IMR-90 (cell line): ENCODE data around the gene SLC9A3. TPM values are rescaled to one million over a fixed set of nuclear protein-coding genes. Genes with fewer than 3 reads are reported as not detected.
A peak's percentile ranks its signal among the peaks of the same experiment; 100 is the strongest.

Experiments
- ATAC-seq: fragments of 200-7000 bp; cut with Tn5 transposase; 2 replicates; pipeline ENCODE4 v1.9.1; 2020; ENCODE audit warnings: low read depth, mild to moderate bottlenecking, moderate library complexity
- BruUV-seq: library from RNA; stranded (reverse); fragments of 400-500 nt; replicated peaks from 2 replicates; lab custom pipeline; 2021; lab: Mats Ljungman, UMichigan
- CTCF ChIA-PET: fragments of 300-600 bp; formaldehyde crosslinking; extraction: SDS; loops from one replicate; lab custom pipeline; 2021; ENCODE audit warnings: antibody characterized with exemption; lab: Yijun Ruan, JAX
- POLR2A ChIA-PET: fragments of 300-600 bp; sonication (Branson Sonifier 250); formaldehyde crosslinking; loops from one replicate; lab custom pipeline; 2022; ENCODE audit warnings: antibody characterized with exemption; ENCODE audit not compliant: unreplicated experiment; lab: Charles Lee
- DNase-seq: peaks from one replicate; pipeline ENCODE4 v3.0.0; 2013
- H2AFZ ChIP-seq: replicated peaks from 2 replicates; pipeline ENCODE3; 2013; ENCODE audit warnings: low read length, mild to moderate bottlenecking; ENCODE audit not compliant: poor library complexity
- H2AK5ac ChIP-seq: 2 replicates; pipeline ENCODE4 v1.6.1; 2013; ENCODE audit warnings: low read depth, low read length, inconsistent platforms
- H2AK9ac ChIP-seq: replicated peaks from 2 replicates; pipeline ENCODE3; 2013; ENCODE audit warnings: mild to moderate bottlenecking, low read depth, low read length, moderate library complexity; ENCODE audit not compliant: poor library complexity
- H2BK120ac ChIP-seq: 2 replicates; pipeline ENCODE4 v1.6.1; 2013; ENCODE audit warnings: low read depth, low read length, inconsistent platforms
- H2BK15ac ChIP-seq: 3 replicates; pipeline ENCODE4 v1.6.1; 2013; ENCODE audit warnings: low read depth, low read length, inconsistent platforms
- H2BK20ac ChIP-seq: 2 replicates; pipeline ENCODE4 v1.6.1; 2013; ENCODE audit warnings: low read depth, mild to moderate bottlenecking, inconsistent platforms, low read length, moderate library complexity
- H2BK5ac ChIP-seq: 2 replicates; pipeline ENCODE4 v1.6.1; 2013; ENCODE audit warnings: mild to moderate bottlenecking, low read depth, low read length, inconsistent platforms; ENCODE audit not compliant: poor library complexity, severe bottlenecking
- H3K14ac ChIP-seq: replicated peaks from 2 replicates; pipeline ENCODE4 v1.6.1; 2013; ENCODE audit warnings: low read depth, low read length, inconsistent platforms
- H3K18ac ChIP-seq: 2 replicates; pipeline ENCODE4 v1.6.1; 2013; ENCODE audit warnings: low read depth, low read length, control low read depth
- H3K23ac ChIP-seq: 2 replicates; pipeline ENCODE4 v1.6.1; 2013; ENCODE audit warnings: low read depth, low read length, inconsistent platforms
- H3K27ac ChIP-seq: 2 replicates; pipeline ENCODE4 v1.5.1; 2013; ENCODE audit warnings: mild to moderate bottlenecking, control low read depth, low read length; ENCODE audit not compliant: insufficient read depth
- H3K27me3 ChIP-seq: 2 replicates; pipeline ENCODE4 v1.6.1; 2013; ENCODE audit warnings: low read length; ENCODE audit not compliant: control insufficient read depth, insufficient read depth
- H3K36me3 ChIP-seq: 2 replicates; pipeline ENCODE4 v1.6.1; 2013; ENCODE audit warnings: low read length, mixed read lengths; ENCODE audit not compliant: control insufficient read depth, insufficient read depth
- H3K4ac ChIP-seq: 2 replicates; pipeline ENCODE4 v1.6.1; 2013; ENCODE audit warnings: low read depth, low read length, inconsistent platforms
- H3K4me1 ChIP-seq: 2 replicates; pipeline ENCODE4 v1.6.1; 2013; ENCODE audit warnings: low read length, mixed read lengths; ENCODE audit not compliant: control insufficient read depth, insufficient read depth
- H3K4me2 ChIP-seq: 2 replicates; pipeline ENCODE4 v1.6.1; 2013; ENCODE audit warnings: low read depth, mild to moderate bottlenecking, control low read depth, low read length, moderate library complexity
- H3K4me3 ChIP-seq: 2 replicates; pipeline ENCODE4 v1.5.1; 2013; ENCODE audit warnings: low read depth, mild to moderate bottlenecking, control low read depth, low read length, moderate library complexity; ENCODE audit not compliant: insufficient read depth
- H3K56ac ChIP-seq: 2 replicates; pipeline ENCODE4 v1.6.1; 2013; ENCODE audit warnings: low read length, inconsistent platforms; ENCODE audit not compliant: insufficient read depth; ENCODE audit errors: extremely low read depth
- H3K79me1 ChIP-seq, 2 experiments: 2 replicates each; pipeline ENCODE4 v1.6.1; 2013; ENCODE audit warnings: low read length in 2 of 2, inconsistent platforms in 1 of 2, low read depth in 1 of 2
- H3K9ac ChIP-seq: 2 replicates; pipeline ENCODE4 v1.6.1; 2013; ENCODE audit warnings: low read depth, low read length, control low read depth
- H3K9me1 ChIP-seq: 2 replicates; pipeline ENCODE4 v1.6.1; 2013; ENCODE audit warnings: low read length, inconsistent platforms; ENCODE audit not compliant: insufficient read depth
- H3K9me3 ChIP-seq: 2 replicates; pipeline ENCODE4 v1.6.1; 2013; ENCODE audit warnings: low read length; ENCODE audit not compliant: control insufficient read depth, insufficient read depth
- H4K20me1 ChIP-seq: 2 replicates; pipeline ENCODE4 v1.6.1; 2013; ENCODE audit warnings: low read length, inconsistent platforms; ENCODE audit not compliant: insufficient read depth
- H4K5ac ChIP-seq: 2 replicates; pipeline ENCODE4 v1.6.1; 2013; ENCODE audit warnings: mild to moderate bottlenecking, low read depth, low read length, control low read depth
- H4K8ac ChIP-seq, 2 experiments: 2 replicates each; pipeline ENCODE4 v1.6.1; 2013; ENCODE audit warnings: low read depth in 2 of 2, low read length in 2 of 2, control low read depth in 1 of 2, inconsistent platforms in 1 of 2
- H4K91ac ChIP-seq: 2 replicates; pipeline ENCODE4 v1.6.1; 2013; ENCODE audit warnings: low read depth, low read length, inconsistent platforms; ENCODE audit not compliant: insufficient read depth
- CEBPB ChIP-seq: IDR thresholded peaks from 2 replicates; pipeline ENCODE4 v1.6.1; 2012; ENCODE audit warnings: low read depth, low read length, improper control_type of control experiment
- CTCF ChIP-seq: conservative IDR thresholded peaks from 2 replicates; pipeline ENCODE4 v1.5.1; 2012; ENCODE audit warnings: mild to moderate bottlenecking, low read depth, low read length, improper control_type of control experiment
- MAFK ChIP-seq: IDR thresholded peaks from 2 replicates; pipeline ENCODE4 v1.6.1; 2012; ENCODE audit warnings: low read depth, low read length, improper control_type of control experiment
- NFE2L2 ChIP-seq: fragments of 150-350 bp; IDR thresholded peaks from 2 replicates; pipeline ENCODE4 v1.6.1; 2016; ENCODE audit warnings: low read depth, mild to moderate bottlenecking, low read length
- SMC3 ChIP-seq: fragments of 150-350 bp; IDR thresholded peaks from 2 replicates; pipeline ENCODE4 v1.6.1; 2016; ENCODE audit warnings: low read depth, mild to moderate bottlenecking, antibody characterized with exemption, low read length, moderate library complexity
- WGBS, 2 experiments: methylation state at CpG; one replicate each; pipeline versions ENCODE4 v1.1.5 to v1.1.7; 2013; ENCODE audit warnings: missing lambda C conversion rate in 2 of 2; ENCODE audit not compliant: insufficient read length in 1 of 2; ENCODE audit errors: extremely low coverage in 2 of 2; 5-methylcytosine and 5-hydroxymethylcytosine counted together
- dilution Hi-C: fragments of 300-500 bp; cut with HindIII; formaldehyde crosslinking; loops from one replicate; pipeline ENCODE4 v1.14.3; 2018; ENCODE audit warnings: low sequenced_read_pairs; ENCODE audit not compliant: unreplicated experiment
- in situ Hi-C: fragments of 300-500 bp; cut with MboI; formaldehyde crosslinking; loops from 3 replicates; pipeline ENCODE4 v1.14.3; 2019; ENCODE audit warnings: low sequenced_read_pairs, inconsistent platforms, mixed read lengths
- intact Hi-C: fragments of 100-400 bp; cut with micrococcal nuclease; formaldehyde crosslinking; loops from 2 replicates; pipeline ENCODE4 v1.10.0; 2022
- polyA plus RNA-seq, 3 experiments: library from polyadenylated mRNA; depleted of rRNA; stranded (reverse); fragments of >200 nt; gene quantifications; 2 replicates each; pipeline ENCODE4 v1.2.3, GENCODE V29; 2012; ENCODE audit warnings: low replicate concordance in 1 of 3
- total RNA-seq: library from RNA; depleted of rRNA; stranded (reverse); fragments of >200 nt; gene quantifications from 2 replicates; pipeline ENCODE4 v1.2.3, GENCODE V29; 2012

The SLC9A3 gene
- total and polyA plus RNA-seq, 2 of the 4 experiments (the other 2 are of a cell fraction): 0.72 to 1.5 TPM

GRCh38 chr5:485113-485945, 38.9 kb downstream of the SLC9A3 start (continued):
- no peak for TF ChIP-seq CTCF

GRCh38 chr5:484556-484955, 39.7 kb downstream of the SLC9A3 start:
- in situ Hi-C loops (no loop called here), intact Hi-C loops (no loop called here), dilution Hi-C loops (no loop called here)
- no peaks in the 10 kb centered on the region for H4K20me1 ChIP-seq
- peaks cover 5% of the 10 kb centered on the region; the same call in 1 of the 2 replicates for H3K27me3 ChIP-seq
- H3K79me1 ChIP-seq: no peaks in the 10 kb centered on the region
- no peak overlapping the region for H3K18ac ChIP-seq
- no peak overlapping the region for H3K14ac ChIP-seq
- no peak overlapping the region for H3K9ac ChIP-seq
- WGBS, 2 experiments: 42% methylated on average over 2 of the region's 24 CpGs; no CpG with 5 or more reads in 1 of the 2 experiments
- H2AK9ac ChIP-seq: no peak overlapping the region
- H4K91ac ChIP-seq: no peak overlapping the region
- no peaks in the 10 kb centered on the region for H3K36me3 ChIP-seq
- CTCF ChIA-PET: no interaction called here
- H2BK15ac ChIP-seq: no peak overlapping the region
- ATAC-seq (no peak), DNase-seq (no peak)
- no peak overlapping the region for H3K27ac ChIP-seq
- no peak overlapping the region for H3K4me3 ChIP-seq
- no peak overlapping the region for H2BK20ac ChIP-seq
- H2BK5ac ChIP-seq: no peak overlapping the region
- no peak overlapping the region for H4K5ac ChIP-seq
- no peaks in the 10 kb centered on the region for H3K9me3 ChIP-seq
- no peak for TF ChIP-seq NFE2L2
- no peak for TF ChIP-seq CEBPB
- TF ChIP-seq MAFK: no peak
- TF ChIP-seq CTCF: no peak
- no peak for TF ChIP-seq SMC3
- H3K56ac ChIP-seq: no peak overlapping the region
- no TSS peak for BruUV-seq
- H3K4ac ChIP-seq: no peak overlapping the region
- no peak overlapping the region for H2BK120ac ChIP-seq
- POLR2A ChIA-PET: no interaction called here
- H3K4me2 ChIP-seq: no peak overlapping the region
- H2AFZ ChIP-seq: peak overlapping the region; percentile 23
- H4K8ac ChIP-seq: no peak overlapping the region
- no peak overlapping the region for H3K23ac ChIP-seq
- no peak overlapping the region for H2AK5ac ChIP-seq
- H3K9me1 ChIP-seq: no peaks in the 10 kb centered on the region
- no peaks in the 10 kb centered on the region for H3K4me1 ChIP-seq
